ENCODE measurements around the gene DTD1.

GRCh38 chr20:18738888-18739287 lies 151.0 kb downstream of the DTD1 start:
- TF ChIP-seq CTCF (conservative IDR thresholded peaks at IDR 0.05; ENCODE audit: low read length): no peak
- no peak for TF ChIP-seq EZH2phosphoT487 (IDR thresholded peaks at IDR 0.05; ENCODE audit: borderline replicate concordance, low read depth, low read length)
